OCI-M2 (cell line): ENCODE measurements around the gene MTUS2.
"Not testable (repeated sequence)": the region's sequence is repeated elsewhere in the genome, so short reads cannot be mapped to it uniquely, and the experiment has no call there.

ENCODE experiments used
- DNase-seq: peaks from one replicate; lab custom pipeline; 2025; ENCODE audit not compliant: unreplicated experiment; lab: John Stamatoyannopoulos, UW

MTUS2 gene

DNA sequence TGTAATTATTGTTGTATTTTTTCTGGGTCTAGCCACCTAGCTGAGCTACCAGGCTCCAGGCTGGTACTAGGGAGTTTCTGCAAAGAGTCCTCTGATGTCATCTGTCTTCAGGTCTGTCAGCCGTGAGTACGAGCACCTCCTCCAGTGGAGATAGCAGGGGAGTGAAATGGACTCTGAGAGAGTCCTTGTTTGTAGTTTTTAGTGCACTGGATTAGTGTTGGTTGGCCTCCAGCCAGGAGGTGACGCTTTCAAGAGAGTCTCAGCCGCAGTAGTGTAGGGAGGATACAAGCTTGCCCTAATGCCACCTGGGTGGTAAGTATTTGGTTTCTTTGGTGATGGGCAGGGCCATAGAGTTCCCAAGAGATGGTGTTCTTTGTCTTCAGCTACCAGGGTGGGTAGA lies 390.5 kb downstream of the MTUS2 start:
- DNase-seq: no peak

DNA sequence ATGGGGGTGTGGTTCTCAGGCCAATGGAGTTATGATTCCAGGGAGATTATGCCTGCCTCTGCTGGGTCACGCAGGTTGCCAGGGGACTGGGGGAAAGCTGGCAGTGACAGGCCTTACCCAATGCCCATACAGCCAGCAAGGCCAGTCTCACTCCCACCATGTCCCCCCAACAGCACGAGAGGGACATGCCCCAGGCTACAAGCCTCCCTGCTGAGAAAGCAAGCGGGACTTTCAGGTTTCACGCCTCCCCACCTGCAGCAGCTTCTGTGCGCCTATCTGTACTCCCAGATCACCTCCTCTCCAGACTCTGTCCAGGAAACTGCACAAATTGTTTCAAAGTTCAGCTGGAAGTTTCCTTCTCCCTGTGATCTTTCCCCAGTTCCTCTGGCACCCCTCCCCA lies 391.0 kb downstream of the MTUS2 start:
- DNase-seq: not testable (repeated sequence)

- no peak for DNase-seq
These were observed 402.3 kb downstream of the MTUS2 start for GRCh38 chr13:29222458-29222857.

DNA sequence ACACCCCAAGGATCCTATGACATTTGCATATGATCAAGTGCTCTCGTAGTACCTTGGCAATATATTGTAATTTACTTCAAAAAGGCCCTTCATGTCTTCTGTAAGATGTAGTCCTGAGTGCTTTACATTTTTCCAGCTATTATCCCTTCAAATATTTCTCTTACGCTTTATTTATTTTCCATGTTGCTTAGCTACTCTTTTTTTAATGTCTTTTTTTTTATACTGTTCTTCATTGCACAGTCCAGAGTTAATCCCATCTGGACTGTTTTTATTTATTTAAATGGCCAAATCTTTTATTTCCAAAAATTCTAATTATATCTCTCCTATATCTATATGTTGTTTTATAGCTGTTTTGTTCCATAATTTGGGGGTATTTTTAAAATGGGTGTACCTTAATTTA lies 404.1 kb downstream of the MTUS2 start:
- DNase-seq: no peak

DNA sequence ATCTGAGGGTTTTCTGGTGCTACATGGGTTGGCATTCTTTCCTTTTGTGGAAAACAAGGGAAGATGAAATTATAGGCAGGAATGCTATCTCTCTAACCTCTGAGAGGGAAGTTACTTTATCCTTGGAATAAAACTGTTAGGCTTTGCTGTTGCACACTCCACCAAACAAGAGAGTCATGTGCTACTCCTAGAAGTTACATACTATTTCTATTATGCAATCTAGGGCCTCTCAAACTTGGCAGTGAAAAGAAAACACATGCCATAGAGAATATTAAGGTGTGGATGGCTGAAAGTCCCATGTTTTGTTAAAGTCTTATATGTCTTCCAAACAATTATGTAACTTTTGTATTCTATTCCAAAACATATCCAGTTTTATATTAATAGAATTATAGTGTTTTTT lies 407.4 kb downstream of the MTUS2 start:
- no peak for DNase-seq

DNA sequence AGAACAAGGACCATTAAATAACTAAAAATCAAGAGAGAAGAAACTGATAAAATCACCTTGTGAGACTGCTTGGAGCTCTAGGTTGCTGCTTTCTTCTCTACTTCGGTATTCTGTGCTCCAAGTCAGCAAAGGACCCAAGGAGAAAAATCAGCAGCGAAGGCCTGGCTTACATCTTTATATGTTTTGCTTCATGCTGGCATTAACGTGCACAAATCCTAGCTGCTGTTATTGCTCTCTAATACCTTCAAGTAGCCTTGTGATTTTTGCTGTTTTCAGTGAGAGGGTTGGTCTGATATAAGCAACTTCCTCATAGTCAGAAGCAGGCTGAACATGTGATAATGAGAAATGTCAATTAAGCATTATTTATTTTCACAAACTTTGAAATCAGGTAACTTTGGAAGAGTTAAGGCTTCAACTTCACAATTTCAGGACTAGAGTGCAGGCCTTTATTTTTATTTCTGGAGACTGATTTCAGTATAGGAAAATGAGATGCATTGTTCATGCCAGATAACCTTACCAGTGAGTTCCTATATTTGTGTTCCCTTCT lies 410.2 kb downstream of the MTUS2 start:
- no peak for DNase-seq

- no peak for DNase-seq
These were observed 419.8 kb downstream of the MTUS2 start for GRCh38 chr13:29239653-29240525.

- no peak for DNase-seq
These were observed 434.7 kb downstream of the MTUS2 start for GRCh38 chr13:29254626-29255370.

DNA sequence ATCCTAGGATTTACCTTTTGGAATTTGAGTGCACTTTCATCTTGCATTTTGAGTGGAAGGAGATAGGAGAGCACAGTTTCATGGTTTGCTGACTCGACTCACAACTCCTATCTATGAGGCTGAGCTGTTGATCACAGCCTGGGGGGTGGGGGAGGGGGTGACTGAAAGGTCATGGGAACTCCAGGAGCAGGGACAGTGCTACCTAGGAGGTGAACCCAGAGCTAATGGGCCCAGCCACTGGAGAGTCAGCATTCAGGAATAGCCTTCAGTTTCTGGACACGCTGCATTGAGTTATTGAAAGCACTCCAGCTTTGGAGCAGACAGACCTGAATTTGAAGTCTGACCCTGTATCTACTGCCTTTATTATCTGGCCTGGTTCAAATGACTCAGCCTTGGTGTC lies 435.4 kb downstream of the MTUS2 start:
- no peak for DNase-seq

DNA sequence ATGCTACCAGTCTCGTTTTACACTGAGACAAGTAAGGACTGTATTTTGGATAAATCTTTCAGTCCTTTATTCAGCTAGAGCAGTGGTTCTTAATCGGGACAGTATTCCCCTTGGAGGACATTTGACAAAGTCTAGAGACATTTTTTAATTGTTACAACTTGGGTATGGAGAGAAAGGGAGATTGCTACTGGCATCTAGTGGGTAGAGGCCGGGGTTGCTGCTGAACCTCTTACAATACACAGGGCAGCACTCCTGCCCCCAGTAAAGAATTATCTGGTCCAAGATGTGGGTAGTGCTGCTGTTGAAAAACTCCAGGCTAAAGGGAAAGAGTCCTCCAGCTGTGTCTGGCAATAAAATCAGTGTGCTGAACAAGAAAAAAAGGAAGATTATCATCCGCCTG lies 440.5 kb downstream of the MTUS2 start:
- DNase-seq: no peak

DNA sequence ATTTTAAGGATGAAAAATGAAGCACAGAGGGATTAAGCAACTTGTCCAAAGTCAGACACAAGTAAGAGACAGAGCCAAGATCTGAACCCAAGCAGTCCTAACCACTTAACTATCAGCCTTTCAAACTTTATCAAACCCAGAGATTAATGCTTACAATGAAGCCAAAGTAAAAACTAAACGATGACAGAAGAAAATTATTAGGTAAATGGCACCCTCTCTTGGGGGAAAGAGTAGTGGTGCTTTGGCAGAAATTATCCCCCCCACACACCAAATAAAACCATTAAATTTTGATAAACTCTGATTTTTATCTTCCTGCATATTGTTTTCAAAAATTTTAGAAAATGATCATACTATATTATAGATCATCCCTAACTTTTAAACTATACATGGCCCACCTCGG lies 446.1 kb downstream of the MTUS2 start:
- DNase-seq: no peak

GRCh38 chr13:29266756-29267733 lies 446.9 kb downstream of the MTUS2 start:
- DNase-seq: no peak

- no peak for DNase-seq
These were observed 450.3 kb downstream of the MTUS2 start for GRCh38 chr13:29270271-29270985.

- no peak for DNase-seq
These were observed 451.5 kb downstream of the MTUS2 start for GRCh38 chr13:29271606-29272005.

GRCh38 chr13:29279356-29280254 lies 459.5 kb downstream of the MTUS2 start:
- no peak for DNase-seq

GRCh38 chr13:29281932-29282495 lies 461.9 kb downstream of the MTUS2 start:
- DNase-seq: no peak

DNA sequence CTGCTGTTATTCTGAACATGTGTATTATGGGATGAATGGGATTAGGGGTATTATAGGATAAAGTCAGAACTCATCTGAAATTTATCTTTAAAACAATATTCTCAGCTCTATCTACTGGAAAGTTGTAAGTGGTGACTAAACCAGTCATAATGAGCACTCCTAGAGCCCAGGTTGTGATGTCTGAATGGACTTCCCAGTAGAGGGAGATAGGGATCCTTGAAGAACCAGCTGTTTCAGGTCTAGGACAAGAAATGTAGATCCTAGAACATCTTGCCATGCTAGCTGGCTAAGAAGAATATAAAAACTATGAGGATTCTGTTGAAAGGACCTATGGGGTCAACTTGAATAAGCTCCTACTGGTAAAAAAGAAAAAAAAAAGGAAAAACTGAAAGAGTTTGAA lies 464.6 kb downstream of the MTUS2 start:
- DNase-seq: no peak

- DNase-seq: no peak
These were observed 467.1 kb downstream of the MTUS2 start for GRCh38 chr13:29287237-29287636.

DNA sequence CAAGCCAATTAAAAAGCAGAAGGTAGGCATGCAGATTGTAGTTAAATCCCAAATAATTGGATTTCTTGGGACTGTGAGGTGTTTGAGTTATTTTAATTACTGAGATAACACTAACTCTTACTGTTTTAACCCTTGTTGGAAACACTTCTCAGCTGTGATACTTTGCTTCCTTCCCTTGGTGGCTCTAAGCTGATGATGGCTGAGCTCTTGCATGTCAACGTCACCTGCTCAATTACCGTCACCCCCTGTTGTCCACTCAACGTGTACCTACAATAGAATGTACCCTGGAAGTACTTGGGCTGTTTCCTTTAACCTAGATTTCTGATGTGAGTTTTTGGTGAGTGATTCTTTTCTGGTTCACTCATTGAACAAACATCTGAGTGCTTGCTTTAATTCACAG lies 471.9 kb downstream of the MTUS2 start:
- DNase-seq: no peak
